Limb (tissue), 2 donors: Measurements from ENCODE around the gene NDRG4.

ENCODE experiments used
- DNase-seq, 2 donors: peaks; one replicate each; pipeline ENCODE4 v3.0.0-alpha.2; 2016; ENCODE audit errors: extremely low spot score in 2 of 2

NDRG4 gene

DNA sequence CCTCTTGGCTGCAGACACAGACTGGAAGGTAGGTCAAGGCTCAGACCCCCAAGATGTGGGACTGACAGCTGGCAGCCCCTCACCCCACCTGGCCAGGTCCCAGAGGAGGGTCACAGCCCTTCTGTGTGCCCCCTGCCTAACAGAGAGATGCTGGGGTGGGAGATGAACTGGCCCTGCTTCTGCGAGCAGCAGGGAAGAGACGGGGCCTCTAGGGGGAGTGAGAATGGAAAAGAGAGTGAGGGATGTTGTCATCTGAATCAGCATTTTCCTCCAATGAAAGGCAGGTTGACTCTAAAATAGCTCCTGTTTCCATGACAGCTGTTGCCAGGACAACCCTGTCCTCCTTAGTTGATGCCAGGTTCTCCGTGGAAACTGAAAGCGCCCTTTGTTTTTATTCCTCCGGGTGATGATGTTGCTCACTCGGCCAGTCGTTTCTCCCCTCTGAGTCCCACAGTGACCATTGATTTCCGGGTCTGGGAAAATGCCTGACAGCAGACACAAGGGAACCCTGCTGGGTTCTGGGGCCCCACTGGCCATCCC, 4.9 kb upstream of the NDRG4 start:
- DNase-seq, result peak; percentile 90 to 91

DNA sequence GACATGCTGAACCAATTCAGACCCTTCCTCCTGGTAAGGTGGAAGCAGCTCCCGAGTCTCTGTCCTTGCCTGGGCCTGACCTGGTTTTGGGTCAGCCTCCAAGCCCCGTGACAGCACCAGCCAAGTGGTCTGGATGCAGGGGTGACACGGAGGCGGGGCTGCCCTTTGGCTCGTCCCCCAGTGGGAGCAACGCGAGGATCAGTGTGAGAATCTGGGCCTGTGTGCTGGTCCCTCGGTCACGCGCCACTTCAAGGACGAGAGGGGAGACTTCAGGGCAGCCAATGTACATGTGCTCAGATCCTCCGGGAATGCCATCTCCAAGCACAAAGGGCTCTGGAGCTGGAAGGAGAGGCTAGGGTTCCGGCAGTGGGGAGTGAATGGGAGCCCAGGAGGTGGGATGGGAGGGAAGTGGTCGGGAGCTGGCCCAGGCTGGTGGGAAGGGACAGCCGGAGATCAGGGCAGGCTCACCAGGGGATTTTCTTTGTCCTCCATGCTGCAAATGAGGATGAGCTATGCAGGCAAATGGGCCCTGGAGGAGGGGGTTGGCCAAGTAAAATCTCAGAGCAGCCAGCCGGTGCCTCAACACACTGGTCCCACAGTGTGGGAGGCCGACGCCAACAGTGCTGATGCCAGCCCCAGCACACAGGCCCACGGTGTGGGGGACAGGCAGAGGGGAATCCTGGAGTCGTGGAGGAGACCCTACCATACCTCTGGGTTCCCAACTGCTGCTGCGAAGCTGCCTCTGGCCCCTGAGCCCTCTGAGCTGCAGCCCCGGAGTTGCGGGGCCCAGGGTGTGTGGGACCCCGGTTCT, 4.2 kb upstream of the NDRG4 start:
- DNase-seq, result peak in 1 of 2 donors; percentile 60

DNA sequence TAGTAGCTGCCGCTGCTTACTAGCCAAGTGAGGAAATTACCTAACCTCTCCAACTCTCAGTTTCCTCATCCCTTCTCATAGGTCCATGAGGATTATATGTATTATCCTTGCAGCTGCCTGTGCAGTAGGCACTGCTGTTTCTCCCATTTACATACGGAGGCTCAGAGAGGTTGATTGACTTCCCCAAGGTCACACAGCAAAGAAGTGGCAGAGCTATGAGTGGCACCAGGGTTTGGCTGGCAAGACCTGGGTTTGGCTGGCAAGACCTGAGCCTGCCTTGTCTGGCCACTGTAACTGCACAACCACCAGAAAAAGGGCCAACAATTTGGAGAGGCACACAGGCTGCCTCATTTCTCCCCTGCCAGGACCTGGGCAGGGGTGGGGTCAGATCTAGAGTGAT, 2.5 kb upstream of the NDRG4 start:
- DNase-seq, result peak in 1 of 2 donors; percentile 28

DNA sequence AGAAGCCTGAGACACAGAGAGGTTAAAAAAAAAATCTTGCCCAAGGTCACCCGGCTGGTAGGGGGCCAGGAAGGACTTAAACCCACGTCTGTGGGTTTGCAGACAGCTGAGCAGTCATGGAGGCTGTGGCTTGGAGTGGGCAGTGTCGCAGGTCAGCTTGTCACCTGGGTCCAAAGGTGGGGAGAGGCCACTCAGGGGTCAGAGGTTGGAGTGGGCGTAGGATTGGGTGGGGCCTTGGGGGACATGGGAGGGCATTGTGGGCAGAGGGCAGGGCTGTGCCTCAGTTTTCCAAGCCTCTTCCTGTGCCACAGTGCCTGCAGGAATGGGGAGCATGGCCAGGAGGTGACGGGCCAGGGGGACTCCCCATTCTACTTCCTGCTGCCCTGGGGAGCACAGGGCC, 2.0 kb upstream of the NDRG4 start:
- peak in 1 of 2 donors; percentile 29 for DNase-seq

DNA sequence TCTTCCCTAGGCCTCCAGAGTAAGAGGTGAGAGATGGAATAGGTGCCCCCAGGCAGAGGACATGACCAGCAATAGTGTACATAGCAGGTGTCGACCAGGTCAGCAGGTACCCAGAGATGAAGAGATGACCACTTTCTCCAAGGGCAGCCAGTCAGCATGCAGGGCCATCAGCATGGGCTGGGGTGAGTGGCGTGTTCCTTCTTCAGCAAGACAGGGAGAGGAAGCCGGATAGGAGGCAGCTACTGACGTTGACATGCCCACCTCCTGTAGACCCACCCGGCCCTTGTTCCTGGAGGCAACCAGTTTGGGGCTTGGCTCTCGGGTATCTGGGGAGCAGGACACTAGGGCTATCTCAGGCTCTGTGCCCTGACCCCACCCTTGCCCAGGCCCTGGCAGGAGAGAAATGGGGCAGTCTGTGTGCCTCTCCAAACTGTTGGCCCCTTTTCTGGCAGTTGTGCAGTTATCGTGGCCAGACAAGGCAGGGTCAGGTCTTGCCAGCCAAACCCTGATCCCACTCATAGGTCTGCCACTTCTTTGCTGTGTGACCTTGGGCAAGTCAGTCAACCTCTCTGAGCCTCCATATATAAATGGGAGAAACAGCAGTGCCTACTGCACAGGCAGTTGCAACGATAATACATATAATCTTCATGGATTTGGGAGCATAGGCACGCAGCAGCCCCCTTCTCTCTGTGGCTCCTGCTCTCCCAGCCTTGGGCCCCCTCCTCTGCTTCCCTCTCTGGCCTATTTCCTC, 1.4 kb upstream of the NDRG4 start:
- DNase-seq, result peak in 1 of 2 donors; percentile 26

DNA sequence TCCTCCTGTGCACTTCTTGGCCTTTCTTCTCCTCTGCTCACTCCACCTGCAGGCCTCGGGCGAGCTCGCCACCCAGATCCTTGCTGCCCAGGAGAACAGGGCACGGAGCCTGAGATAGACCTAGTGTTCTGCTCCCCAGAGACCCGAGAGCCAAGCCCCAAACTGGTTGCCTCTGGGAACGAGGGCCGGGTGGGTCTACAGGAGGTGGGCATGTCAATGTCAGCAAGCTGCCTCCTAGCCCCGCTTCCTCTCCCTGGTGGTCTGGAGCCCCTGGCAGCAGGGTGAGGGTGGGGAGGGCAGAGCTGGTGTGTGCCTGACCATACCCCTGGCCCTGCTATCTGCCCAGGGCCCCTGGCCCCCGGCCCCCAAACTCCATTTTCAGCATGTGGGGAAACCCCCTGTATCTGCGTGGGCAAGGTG, 841 bp upstream of the NDRG4 start:
- peak in 1 of 2 donors; percentile 43 for DNase-seq

DNA sequence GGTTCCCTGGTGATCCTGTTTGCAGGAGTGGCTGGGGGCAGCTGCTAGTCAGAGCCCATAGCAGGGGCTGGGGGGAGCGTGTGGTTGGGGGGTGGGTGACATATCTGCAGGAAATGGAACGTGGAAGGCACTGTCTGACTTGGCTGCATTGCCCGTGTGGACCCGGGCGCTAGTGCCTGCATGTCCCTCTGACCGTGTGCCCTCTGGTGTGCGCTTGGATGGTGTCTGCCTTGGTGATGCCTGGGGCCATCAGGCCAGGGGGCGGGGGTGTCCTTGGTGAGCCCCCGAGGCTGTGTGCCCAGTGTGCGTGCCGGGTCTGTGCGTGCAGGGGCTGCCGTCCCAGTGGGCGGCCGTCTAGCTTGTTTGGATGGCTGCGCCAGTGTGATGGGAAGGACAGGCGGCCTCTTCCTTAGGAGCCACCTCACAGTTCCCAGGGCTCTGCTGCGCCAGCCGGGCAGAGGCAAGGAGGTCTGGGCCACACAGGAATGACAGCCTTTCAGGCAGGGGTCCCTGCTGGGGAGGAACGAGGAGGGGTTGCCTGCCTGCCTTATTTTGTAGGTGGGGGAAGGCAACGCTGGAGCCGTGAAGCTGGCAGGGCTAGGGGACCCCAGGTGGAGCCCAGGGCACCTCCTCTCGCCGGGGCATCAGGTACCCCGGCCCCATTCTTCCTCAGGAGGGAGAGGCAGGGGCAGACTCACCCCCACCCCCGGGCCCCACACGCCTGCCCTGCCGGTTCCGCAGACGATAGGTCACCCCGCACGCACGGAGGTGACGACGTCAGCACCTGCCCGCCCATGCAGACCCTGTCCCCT, 693 bp downstream of the NDRG4 start:
- DNase-seq, result peak in 1 of 2 donors; percentile 62

DNA sequence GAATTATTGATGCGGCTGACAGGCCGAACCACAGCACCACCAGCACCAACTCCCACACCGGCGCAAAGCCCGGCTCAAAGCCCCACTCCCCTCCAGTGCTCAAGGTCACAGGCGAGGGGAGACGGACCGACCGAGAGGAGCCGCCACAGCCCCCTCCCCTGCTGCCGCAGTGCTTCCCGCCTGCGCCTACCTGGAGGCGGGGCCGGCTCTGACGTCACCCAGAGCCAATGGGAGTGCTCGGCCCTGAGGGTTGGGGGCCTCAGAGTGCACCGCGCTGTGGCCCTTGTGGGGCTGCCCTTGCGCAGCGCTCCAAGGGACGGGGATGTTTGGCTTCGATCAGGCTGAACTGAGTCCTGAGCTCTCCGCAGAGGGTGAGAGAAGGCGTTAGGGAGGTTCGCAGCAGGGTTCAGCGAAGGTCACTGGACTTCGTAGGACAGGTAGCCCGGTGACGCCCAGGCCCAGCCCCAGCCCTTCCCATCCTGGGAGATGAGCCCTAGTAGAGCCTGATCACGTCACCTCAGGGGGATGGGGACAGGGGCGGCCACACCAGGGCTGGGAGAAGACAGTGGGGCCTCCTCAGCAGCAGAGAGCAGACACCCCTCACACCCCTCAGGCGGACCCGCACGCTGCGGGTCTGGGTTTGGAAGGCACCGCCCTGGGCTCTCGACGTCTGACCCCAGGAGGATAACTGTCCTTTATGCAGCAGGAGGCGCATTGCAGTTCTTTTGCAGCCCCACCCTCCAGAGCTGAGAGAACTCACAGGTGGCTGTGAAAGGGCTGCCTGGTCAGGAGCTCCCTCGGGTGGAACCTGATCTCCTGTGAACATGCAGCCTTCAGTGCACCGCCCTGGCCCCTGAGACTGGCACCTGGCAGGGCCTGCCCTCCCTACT, 1.5 kb downstream of the NDRG4 start:
- DNase-seq, result peak in 1 of 2 donors; percentile 89

DNA sequence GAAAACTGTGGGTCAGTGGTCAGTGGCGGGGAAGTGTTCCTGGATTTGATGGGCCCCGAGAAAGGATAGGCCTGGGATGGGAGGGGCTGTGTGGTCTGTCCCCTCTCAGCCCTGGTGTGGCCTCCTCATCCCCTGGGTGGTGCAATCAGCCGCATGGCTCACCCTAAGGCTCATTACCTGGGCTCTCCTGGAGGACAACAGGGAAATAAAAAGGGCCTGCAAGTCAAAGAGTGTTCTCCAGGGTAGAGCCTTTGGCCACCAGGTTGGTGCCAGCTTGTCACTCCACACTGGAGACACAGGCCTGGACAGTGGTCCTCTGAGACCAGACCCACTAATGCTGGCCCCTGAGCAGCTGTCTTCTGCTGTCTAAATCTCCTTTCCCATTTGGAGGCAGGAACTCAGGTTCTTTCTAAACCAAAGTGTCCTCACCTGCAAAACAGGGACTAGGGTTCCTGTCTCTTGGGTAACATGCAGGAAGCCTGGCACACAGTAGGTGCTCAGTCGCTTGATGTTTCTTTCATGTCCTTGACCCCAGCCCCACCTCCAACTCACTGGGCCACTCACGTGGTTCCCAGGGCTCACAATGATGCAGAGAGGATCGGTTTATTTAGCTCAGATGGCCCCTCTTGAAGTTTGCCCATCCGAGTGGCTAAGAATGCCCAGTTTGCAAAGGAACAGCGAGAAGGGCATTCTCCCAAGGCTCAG, 2.4 kb downstream of the NDRG4 start:
- DNase-seq, result peak in 1 of 2 donors; percentile 30

DNA sequence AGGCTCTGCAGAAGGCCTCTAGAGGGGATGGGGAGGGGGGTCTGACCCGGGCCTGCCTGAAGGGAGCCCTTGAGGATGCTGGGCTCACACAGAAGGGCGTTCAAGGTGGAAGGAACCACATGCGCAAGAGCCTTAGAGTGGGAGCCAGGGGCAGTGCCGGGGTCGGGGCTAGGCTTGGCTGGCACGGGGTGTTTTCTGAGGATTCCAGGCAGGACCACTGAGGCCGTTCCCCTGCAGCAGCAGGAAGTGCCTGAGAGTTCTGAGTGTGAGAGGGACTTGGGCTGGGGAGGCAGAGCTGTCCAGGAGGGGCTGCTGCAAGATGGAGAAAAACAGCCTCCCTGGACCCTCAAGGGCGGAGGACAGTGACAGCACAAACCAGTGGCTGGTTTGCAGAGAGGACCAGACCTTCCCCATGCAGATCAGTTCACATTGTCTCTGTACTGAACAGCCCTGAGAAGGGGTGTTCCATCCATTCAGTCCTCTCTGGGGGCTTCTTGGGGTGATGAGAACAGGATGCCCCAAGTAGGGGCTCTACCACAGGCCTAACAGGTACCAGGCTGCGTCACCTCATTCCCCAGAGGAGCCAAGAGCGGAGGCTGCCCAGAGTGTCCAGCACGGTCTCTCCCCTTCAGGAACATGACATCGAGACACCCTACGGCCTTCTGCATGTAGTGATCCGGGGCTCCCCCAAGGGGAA, 3.4 kb downstream of the NDRG4 start:
- peak in 1 of 2 donors; percentile 28 for DNase-seq

DNA sequence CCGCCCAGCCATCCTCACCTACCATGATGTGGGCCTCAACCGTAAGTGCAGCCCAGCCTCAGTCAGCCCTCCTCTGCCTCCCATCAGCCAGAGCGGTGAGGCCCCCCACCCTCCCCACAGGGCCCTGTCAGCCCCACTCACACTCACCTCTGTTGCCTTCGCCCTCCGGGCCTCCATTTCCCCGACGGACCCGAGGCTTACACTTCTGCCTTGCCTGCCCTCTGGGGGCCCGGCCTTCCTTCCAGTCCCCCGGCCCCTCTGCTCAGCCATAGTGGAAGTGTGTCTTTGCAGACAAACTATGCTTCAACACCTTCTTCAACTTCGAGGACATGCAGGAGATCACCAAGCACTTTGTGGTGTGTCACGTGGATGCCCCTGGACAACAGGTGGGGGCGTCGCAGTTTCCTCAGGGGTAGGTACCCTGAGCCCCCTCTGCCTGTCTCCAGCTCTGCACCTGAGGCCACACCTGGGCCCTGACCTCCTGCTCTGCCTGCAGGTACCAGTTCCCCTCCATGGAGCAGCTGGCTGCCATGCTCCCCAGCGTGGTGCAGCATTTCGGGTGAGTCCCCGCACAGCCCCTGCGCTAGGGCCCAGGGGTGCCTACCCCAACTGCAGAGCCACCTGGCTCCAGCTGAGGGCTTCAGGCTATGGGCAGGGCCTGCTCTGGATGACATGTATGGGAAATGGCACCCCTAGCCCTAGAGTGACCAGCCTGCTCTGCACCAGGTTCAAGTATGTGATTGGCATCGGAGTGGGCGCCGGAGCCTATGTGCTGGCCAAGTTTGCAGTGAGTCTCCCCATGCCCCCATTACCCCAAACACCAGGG, 4.1 kb downstream of the NDRG4 start:
- peak in 1 of 2 donors; percentile 31 for DNase-seq

DNA sequence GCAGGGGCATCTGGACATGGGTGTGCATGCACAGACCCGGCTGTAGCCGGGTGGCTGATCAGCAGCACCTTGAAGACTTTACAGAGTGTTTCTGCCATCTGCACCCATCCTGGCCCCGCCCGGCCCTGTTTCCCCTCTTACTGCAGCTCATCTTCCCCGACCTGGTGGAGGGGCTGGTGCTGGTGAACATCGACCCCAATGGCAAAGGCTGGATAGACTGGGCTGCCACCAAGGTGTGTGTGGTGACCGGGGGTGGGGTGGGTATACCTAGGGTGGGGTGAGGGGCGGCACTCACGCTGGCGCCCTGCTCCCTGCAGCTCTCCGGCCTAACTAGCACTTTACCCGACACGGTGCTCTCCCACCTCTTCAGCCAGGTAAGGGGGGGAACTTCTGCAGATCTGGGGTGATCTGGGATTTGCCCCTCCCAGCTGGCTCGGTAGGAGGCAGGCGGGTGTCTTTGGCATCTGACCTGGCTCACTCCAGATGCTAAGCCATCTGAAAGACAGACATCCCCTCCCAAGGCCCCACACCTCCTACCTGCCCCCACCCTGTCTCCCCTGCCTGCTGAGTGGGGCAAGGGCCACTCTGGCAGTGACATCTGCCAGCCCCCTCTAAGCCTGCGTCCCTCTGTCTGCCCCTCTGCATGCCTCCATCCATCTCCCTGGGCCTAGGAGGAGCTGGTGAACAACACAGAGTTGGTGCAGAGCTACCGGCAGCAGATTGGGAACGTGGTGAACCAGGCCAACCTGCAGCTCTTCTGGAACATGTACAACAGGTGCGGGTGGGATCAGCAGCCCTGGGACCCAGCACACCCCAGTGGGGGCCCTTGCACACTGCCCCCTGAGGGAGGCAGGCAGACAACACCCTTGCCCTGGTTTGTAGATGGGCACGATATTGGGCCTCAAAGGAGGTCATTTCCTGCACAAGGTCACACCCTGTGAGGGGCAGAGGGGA, 6.6 kb downstream of the NDRG4 start:
- peak in 1 of 2 donors; percentile 28 for DNase-seq

DNA sequence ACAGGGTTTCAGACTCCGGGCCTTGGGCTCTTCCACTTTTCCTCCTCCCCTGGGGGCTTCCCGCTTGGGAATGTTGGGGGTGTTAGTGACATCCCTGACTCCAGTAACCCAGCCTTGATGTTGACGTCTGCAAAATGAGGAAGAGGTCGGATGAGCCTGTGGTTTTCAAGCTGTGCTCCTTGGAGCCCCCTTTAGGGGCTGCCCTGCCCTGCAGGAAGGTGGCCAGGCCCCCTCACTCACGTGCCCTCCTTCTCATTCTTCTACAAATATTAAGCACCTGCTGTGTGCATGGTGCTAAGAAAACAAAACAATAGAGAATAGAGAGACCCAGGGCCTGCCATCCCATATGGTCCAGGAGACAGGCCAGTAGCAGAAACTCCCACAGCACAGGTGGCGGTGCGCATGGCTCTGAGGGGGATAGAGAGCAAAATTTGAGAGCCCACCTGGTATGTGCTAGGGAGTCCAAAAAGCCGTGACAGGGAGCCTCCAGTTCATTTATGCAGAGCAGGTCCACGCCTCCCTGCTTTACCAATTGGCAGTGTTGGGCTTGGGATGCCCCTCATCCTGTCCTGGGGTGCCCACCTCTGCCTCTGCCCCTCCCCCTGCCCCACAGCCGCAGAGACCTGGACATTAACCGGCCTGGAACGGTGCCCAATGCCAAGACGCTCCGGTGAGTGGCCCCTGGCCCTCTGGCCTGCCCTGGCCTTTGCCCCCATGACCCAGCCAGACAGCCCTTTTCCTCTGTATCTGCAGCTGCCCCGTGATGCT, 7.4 kb downstream of the NDRG4 start:
- DNase-seq, result peak in 1 of 2 donors; percentile 29

DNA sequence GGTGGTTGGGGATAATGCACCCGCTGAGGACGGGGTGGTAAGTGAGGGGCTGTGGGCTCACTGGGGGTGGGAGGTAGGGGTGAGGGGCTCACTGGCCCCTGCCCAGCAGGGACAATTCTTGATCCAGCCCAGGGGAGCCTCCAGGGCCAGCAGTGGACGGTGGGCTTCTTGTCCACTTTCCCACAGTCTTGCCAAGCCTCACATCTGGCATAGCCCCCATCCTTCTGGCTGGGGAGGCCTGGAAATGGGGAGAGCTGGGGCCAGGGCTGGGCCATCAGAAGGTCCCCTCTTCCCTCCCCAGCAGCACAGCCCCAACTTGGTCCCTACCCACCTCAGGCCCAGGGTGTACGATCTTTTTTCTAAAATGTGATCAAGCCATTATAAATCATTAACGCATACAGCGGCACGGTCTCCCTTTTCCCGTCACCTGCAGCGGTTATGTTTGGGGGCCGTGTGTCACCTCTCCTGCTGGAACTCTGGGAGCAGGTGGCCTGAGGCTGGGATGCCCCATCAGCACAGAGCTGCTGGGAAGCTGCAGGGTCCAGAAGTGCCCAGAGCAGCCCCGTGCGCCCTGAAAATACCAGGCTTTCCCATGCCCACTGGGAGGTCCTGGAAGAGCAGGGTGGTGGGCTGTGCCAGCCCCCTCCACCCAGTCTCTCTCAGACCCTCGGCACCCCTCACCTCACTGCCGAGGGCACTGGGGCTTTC, 8.2 kb downstream of the NDRG4 start:
- DNase-seq, result no peak

DNA sequence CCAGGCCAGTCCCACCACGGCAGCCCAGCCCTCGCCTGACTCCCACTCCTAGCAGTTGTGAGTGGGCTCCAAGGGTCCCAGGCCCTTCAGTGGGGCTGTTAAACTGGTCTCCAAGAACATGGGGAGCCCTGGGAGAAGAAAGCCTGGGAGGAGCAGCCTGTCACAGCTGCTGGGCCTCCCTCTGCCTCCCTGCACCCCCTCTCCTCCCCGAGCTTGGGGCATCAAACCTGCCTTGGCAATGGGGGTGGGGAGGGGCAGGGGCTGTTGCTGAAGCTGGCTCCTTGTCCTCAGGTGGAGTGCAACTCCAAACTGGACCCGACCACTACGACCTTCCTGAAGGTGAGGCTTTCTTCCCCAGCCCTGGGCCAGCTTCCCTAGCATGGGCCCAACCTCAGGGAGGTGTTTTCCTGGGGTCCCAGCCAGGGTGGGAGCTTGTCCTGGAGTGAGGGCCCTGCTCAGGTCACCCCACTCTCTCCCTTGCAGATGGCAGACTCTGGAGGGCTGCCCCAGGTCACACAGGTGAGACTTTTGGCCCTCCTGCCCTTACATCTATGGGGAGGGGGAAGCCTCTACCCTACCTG, 8.8 kb downstream of the NDRG4 start:
- no peak for DNase-seq
